Measurements from ENCODE around the gene PMS1.

DNA sequence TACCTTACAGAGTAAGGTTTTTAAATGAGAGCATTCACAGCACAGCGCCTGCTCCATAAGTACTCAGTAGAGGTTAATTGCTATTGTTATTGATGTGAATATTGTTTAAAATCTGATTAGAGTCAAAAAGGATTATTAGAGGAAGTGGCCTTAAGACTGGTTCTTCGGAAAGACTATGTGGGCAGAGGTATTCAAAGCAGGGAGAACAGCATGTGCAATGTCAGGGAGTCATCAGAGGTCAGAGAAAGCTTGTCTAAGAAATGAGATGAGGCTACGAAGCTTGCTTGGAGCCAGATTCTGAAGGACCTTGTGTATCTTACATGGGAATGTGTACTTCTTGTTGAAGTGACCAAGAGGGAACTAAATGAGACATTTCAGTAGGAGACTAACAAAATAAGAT, 49.8 kb downstream of the PMS1 start:
- no peak for TF ChIP-seq EZH2 (IDR thresholded peaks at IDR 0.05; ENCODE audit: borderline replicate concordance, low read depth, low read length, severe bottlenecking)
- TF ChIP-seq CTCF (IDR thresholded peaks at IDR 0.05; ENCODE audit: extremely low read depth in 1 of 2, insufficient read depth in 1 of 2, low read depth in 1 of 2, low read length in 2 of 2): no peak
- no peak for TF ChIP-seq JUN (IDR thresholded peaks at IDR 0.05; ENCODE audit: borderline replicate concordance, insufficient read depth, insufficient read length, low read depth)
- TF ChIP-seq POLR2A (IDR thresholded peaks at IDR 0.05; ENCODE audit: low read depth, low read length): no peak
- no peak for TF ChIP-seq MYC (IDR thresholded peaks at IDR 0.05; ENCODE audit: low read depth, low read length)

All from endothelial cell of umbilical vein (primary cell).